ENCODE measurements around the gene SLC12A3.
"Not testable (repeated sequence)": the region's sequence is repeated elsewhere in the genome, so short reads cannot be mapped to it uniquely, and the experiment has no call there.

Gene SLC12A3

GRCh38 chr16:56914896-56915295 lies 49.9 kb downstream of the SLC12A3 start:
- in situ Hi-C loops (cut with MboI; ENCODE audit: low sequenced_read_pairs), result no loop called here

DNA sequence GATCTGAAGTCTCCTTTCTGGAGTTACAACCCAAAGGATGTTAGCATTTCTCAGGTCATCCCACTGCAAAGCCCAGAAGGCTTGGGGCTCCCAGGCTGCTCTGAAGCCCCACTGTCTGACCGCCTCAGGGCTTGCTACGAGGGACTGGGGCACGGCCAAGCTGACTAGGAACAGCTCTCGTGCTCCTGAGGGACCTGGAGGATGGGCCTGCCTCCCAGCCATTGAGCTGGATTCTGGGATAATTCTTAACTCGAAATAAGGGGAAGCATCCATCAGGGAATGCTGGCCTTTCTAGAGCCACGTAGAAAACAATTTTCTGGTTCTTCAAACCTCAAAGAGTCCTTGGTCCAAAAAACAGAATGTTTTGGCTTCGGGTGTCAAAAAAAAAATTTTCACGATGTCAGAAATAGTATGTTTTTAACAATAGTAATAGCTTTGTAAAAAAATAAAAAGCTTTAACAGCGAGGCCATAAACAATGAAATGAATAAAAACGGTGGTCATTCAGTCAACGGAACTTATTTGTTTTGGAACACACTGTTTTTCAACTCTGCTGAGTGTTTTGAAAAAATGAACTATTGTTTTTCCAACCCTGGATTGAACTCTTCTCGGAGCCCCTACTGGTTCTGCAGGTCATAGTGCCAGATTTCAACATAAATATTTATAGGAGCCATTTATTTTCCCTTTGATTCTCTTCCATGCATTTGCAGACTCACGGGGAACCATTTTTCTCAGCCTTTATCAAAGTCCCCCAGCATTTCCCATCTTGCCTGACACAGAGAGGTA lies 50.5 kb downstream of the SLC12A3 start:
- in situ Hi-C loops (cut with MboI; ENCODE audit: low sequenced_read_pairs), result no loop called here

- in situ Hi-C loops (cut with MboI; ENCODE audit: low sequenced_read_pairs), result no loop called here
These were observed 51.8 kb downstream of the SLC12A3 start for GRCh38 chr16:56916571-56917403.

- in situ Hi-C loops (cut with MboI; ENCODE audit: low sequenced_read_pairs), result no loop called here
These were observed 53.5 kb downstream of the SLC12A3 start for GRCh38 chr16:56918467-56919012.

DNA sequence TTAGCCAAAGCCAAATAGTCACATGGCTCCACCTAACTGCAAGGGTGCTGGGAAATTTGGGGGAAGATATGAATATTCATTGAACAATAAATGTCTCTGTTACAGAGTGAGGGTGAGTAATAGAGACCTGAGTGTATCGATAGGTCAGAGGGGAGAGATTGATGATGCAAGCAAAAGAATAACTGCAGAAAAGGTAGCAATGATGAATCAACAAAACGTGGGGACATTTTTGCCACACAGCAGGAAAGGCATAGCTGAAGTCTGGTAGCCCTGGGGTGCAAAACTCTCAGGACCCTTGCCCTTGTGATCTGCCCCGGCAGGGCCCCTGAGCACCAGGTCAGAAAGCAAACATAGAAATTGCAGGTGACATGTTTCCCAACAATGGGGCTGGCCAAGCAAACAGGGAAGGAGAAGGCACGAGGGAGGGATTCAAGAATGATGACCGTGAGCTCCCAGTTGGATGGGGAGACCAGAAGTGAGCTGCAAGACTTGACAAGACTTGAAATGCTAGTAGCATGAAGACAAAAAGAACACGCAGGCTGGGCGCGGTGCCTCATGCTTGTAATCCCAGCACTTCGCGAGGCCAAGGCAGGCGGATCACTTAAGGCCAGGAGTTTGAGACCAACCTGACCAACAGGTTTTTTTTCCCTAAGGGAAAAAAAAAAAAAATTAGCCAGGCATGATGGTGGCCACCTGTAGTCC lies 54.2 kb downstream of the SLC12A3 start:
- in situ Hi-C loops (cut with MboI; ENCODE audit: low sequenced_read_pairs), result no loop called here

GRCh38 chr16:56921571-56921970 lies 56.6 kb downstream of the SLC12A3 start:
- in situ Hi-C loops (cut with MboI; ENCODE audit: low sequenced_read_pairs), result no loop called here

DNA sequence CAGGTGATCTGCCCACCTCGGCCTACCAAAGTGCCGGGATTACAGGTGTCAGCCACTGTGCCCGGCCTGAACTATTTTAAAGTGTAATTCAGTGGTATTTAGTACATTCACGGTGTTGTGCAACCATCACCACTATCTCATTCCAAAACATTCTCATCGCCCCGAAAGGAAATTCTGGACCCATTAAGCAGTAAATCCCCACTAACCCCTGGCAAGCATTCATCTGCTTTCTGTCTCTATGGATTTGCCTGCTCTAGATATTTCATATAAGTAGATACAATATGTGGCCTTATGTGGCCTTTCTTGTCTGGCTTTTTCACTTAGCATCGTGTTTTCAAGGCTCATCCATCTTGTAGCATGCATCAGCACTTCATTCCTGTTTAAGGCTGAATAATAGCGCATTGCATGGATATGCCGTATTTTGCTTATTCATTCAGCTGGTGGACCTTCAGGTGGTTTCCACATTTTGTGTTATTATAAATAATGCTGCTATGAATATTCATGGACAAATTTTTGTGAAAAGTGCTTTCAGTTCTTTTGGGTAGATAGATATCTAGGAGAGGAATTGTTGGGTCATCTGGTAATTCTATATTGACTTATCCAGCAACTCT lies 58.6 kb downstream of the SLC12A3 start:
- in situ Hi-C loops (cut with MboI; ENCODE audit: low sequenced_read_pairs), result no loop called here

DNA sequence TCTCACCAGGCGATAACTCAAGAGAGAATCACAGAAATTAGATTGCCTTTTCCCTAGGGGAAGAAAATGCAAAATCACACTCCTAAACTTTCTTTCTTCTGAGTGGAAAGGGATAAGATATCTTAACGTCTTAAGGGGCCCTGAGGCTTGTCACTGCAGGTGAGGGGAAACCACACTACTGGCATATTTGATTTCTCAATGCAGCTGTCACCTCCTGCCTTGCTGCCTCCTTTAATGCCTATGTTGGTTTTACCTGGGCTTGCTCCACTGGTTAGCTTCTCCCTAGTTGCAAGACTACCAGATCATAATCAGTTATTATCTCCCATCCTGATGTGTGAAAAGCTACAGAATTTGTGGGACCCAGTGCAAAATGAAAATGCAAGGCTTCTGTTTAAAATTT lies 62.5 kb downstream of the SLC12A3 start:
- in situ Hi-C loops (cut with MboI; ENCODE audit: low sequenced_read_pairs), result no loop called here

- in situ Hi-C loops (cut with MboI; ENCODE audit: low sequenced_read_pairs), result no loop called here
These were observed 64.6 kb downstream of the SLC12A3 start for GRCh38 chr16:56929639-56930038.

DNA sequence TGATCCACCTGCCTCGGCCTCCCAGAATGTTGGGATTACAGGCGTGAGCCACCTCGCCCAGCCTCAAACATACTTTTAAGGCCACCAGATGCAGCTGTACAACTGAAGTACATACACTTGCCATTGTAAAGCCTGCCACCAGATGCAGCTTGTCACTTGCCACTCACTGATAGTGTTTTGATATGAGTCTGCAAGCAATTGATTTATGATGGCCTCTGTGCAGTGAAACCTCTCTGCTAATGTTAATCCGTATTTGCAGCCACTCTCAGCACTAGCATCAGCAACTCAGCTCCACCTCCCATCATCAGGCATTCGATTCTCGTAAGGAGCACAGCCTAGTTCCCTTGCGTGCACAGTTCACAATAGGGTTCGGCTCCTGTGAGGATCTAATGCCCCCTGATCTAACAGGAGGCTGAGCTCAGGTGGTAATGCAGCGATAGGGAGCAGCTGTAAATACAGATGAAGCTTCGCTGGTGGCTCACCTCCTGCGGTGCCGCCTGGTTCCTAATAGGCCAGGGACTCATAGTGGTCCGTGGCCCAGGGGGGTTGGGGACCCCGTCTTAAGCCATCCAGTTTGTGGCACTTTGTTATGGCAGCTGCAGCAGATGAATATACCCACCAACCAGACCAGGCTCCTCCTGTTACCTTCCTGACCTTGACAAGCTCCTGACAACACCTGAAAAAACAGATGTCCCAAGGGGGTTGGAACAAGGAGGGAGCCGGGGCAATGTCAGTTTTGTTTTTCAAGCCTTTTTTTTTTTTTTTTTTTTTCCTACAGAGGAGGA lies 65.7 kb downstream of the SLC12A3 start:
- in situ Hi-C loops (cut with MboI; ENCODE audit: low sequenced_read_pairs), result no loop called here

GRCh38 chr16:56931271-56931891 lies 66.4 kb downstream of the SLC12A3 start:
- in situ Hi-C loops (cut with MboI; ENCODE audit: low sequenced_read_pairs), result no loop called here

- in situ Hi-C loops (cut with MboI; ENCODE audit: low sequenced_read_pairs), result no loop called here
These were observed 67.1 kb downstream of the SLC12A3 start, which contains the start of gene HERPUD1 for GRCh38 chr16:56931892-56932720. Gene HERPUD1 (plus strand): TSS chr16:56932142. CDS start chr16:56932245, 103 bp downstream.

DNA sequence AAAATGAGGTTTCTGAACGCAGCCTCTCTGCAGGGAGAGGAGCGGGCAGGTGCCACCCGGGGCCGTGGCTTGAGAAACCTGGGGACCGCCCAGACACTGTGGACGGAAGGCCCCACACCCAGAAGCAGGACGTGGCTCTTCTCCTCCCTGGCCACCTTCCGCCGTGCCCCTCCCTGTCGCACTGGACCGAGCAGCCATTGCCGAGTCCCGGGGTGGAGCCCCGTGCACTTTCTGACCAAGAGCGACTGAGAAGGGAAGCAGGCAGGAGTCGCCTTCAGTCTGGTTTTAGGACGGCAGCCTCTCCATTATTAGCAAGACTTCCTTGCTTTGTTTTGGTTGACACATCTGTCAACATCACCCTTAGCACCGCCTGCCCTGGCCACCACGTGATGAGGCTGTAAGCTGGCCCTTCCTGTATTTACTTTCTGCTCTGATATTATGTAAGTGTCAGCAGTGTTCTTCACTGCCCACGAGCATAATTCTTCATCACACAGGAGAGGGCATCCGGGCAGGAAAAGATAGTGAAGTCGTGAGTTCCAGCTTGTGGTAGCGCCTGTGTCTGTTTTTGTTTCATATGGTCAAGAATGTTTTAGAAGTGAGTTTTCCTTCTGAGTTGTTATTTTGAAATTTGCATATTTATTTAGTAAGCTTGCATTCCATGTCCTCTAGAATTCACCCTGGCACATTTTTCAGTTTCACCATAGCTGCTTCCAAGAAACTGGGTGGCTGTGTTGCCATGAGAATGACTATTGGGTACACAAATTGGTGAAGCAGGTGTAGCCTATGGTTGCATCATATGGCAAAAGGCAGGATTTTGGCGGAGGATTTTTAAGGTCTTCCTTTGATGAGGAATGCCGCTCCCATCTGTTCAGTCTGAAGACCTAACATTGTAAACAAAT lies 68.0 kb downstream of the SLC12A3 start:
- in situ Hi-C loops (cut with MboI; ENCODE audit: low sequenced_read_pairs), result no loop called here

GRCh38 chr16:56933828-56934598 lies 69.0 kb downstream of the SLC12A3 start:
- in situ Hi-C loops (cut with MboI; ENCODE audit: low sequenced_read_pairs), result no loop called here

- in situ Hi-C loops (cut with MboI; ENCODE audit: low sequenced_read_pairs), result not testable (repeated sequence)
These were observed 69.7 kb downstream of the SLC12A3 start for GRCh38 chr16:56934599-56935145.

- in situ Hi-C loops (cut with MboI; ENCODE audit: low sequenced_read_pairs), result no loop called here
These were observed 70.2 kb downstream of the SLC12A3 start for GRCh38 chr16:56935201-56935600.

- in situ Hi-C loops (cut with MboI; ENCODE audit: low sequenced_read_pairs), result no loop called here
These were observed 71.5 kb downstream of the SLC12A3 start for GRCh38 chr16:56936491-56936890.

Measured in HL-60/S4 treated with retinoic acid at 250 ng/mL for 4 days and 3 days (cell line).